Measurements from ENCODE around the gene PIPOX. TPM values are rescaled to one million over a fixed set of nuclear protein-coding genes. Genes with fewer than 3 reads are reported as not detected.

PIPOX gene
- total RNA-seq, 4 donors from 2014 or later: 0.58 to 1.7 (median 0.93) TPM; not detected in 1

DNA sequence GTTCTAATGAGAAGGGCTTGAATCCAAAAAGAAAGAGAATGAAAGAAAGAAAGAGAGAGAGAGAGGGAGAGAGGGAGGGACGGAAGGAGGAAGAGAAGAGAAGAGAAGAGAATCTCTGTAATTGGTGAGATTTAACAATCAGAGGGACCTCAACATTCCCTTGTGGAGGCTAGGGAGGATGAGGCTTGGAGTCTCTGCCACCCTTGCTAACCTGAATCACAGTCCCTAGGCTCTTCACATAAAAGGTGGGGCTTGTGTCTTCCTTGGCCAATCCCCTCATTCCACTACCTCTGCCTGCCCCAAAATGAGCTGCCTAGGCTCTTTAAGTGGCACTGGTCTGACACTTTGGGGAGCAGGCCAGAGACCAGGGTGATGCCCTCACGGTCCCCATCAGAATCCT lies 30.1 kb downstream of the PIPOX start:
- intact Hi-C loops (cut with DNase I): no loop called here
- H3K9me3 ChIP-seq: no peaks in the 10 kb centered on the region

DNA sequence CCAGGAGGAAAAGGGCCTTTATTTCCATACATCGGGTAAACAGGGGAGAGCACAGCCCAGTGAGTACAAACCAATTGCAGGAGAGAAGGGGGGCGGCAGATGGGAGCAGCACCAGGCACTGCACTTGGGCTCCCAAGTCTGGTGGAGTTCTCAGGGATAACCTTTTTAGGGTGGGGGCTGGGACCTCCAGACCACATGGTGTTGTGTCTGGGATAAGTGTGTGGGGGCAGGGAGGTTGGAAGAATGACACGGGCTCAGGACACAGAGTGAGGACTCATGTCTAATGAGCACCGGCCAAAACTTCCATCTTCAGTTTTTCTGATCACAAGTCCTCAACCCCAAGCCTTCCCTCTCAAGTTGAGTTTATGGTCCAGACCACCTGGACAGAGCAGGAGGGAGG lies 30.6 kb downstream of the PIPOX start:
- TF ChIP-seq, protein P1, sequence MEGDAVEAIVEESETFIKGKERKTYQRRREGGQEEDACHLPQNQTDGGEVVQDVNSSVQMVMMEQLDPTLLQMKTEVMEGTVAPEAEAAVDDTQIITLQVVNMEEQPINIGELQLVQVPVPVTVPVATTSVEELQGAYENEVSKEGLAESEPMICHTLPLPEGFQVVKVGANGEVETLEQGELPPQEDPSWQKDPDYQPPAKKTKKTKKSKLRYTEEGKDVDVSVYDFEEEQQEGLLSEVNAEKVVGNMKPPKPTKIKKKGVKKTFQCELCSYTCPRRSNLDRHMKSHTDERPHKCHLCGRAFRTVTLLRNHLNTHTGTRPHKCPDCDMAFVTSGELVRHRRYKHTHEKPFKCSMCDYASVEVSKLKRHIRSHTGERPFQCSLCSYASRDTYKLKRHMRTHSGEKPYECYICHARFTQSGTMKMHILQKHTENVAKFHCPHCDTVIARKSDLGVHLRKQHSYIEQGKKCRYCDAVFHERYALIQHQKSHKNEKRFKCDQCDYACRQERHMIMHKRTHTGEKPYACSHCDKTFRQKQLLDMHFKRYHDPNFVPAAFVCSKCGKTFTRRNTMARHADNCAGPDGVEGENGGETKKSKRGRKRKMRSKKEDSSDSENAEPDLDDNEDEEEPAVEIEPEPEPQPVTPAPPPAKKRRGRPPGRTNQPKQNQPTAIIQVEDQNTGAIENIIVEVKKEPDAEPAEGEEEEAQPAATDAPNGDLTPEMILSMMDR (IDR thresholded peaks at IDR 0.05): no peak
- TF ChIP-seq POLR2A (IDR thresholded peaks at IDR 0.05): no peak
- Histone ChIP-seq H3K9me3 (no peaks in the 10 kb centered on the region), H3K27ac (no peak overlapping the region), H3K4me3 (replicated peaks in 1 of 3) (no peak overlapping the region), H3K36me3 (no peaks in the 10 kb centered on the region), H3K27me3 (no peaks in the 10 kb centered on the region), H3K4me1 (no peaks in the 10 kb centered on the region)
- intact Hi-C loops (cut with DNase I): no loop called here
- DNase-seq: no peak
- 63 to 70% methylated on average over 4 of the region's 4 CpGs for WGBS, 2 donors

More for the DNA sequence above, 30.1 kb downstream of the PIPOX start:
- no peak overlapping the region for H3K4me3 ChIP-seq (replicated peaks in 1 of 3)
- no peaks in the 10 kb centered on the region for H3K27me3 ChIP-seq
- no peak overlapping the region for H3K27ac ChIP-seq
- no peaks in the 10 kb centered on the region for H3K4me1 ChIP-seq
- H3K36me3 ChIP-seq: no peaks in the 10 kb centered on the region
- DNase-seq: no peak
- WGBS, 2 donors: 84 to 88% methylated on average over 1 to 2 of the region's 2 CpGs
- TF ChIP-seq, protein P1 (IDR thresholded peaks at IDR 0.05): no peak
- TF ChIP-seq POLR2A (IDR thresholded peaks at IDR 0.05): no peak

GRCh38 chr17:29074488-29074887 lies 31.5 kb downstream of the PIPOX start:
- H3K36me3 ChIP-seq: peaks cover 0 to 3% of the 10 kb centered on the region in 2 donors
- WGBS, 2 donors: 81 to 92% methylated on average over 10 to 11 of the region's 12 CpGs
- no peaks in the 10 kb centered on the region for H3K9me3 ChIP-seq
- no peak overlapping the region for H3K27ac ChIP-seq
- peaks cover 0 to 3% of the 10 kb centered on the region in 2 donors for H3K4me1 ChIP-seq
- H3K27me3 ChIP-seq: no peaks in the 10 kb centered on the region
- intact Hi-C loops (cut with DNase I): no loop called here
- no peak for DNase-seq
- no peak overlapping the region for H3K4me3 ChIP-seq (replicated peaks in 1 of 3)
- TF ChIP-seq, protein P1 (IDR thresholded peaks at IDR 0.05): no peak
- no peak for TF ChIP-seq POLR2A (IDR thresholded peaks at IDR 0.05)

- peaks cover 0 to 3% of the 10 kb centered on the region in 2 donors for H3K4me1 ChIP-seq
- no peak for DNase-seq
- TF ChIP-seq, protein P1 (IDR thresholded peaks at IDR 0.05): no peak
- no peak for TF ChIP-seq POLR2A (IDR thresholded peaks at IDR 0.05)
- no peaks in the 10 kb centered on the region for H3K9me3 ChIP-seq
- no peaks in the 10 kb centered on the region for H3K27me3 ChIP-seq
- H3K36me3 ChIP-seq: peaks cover 8 to 11% of the 10 kb centered on the region in 2 donors
- intact Hi-C loops (cut with DNase I): no loop called here
- H3K4me3 ChIP-seq (replicated peaks in 1 of 3): no peak overlapping the region
- no peak overlapping the region for H3K27ac ChIP-seq
- WGBS, 2 donors: 89 to 96% methylated on average over 6 of the region's 6 CpGs
Observed at GRCh38 chr17:29076087-29076486, 33.1 kb downstream of the PIPOX start.

DNA sequence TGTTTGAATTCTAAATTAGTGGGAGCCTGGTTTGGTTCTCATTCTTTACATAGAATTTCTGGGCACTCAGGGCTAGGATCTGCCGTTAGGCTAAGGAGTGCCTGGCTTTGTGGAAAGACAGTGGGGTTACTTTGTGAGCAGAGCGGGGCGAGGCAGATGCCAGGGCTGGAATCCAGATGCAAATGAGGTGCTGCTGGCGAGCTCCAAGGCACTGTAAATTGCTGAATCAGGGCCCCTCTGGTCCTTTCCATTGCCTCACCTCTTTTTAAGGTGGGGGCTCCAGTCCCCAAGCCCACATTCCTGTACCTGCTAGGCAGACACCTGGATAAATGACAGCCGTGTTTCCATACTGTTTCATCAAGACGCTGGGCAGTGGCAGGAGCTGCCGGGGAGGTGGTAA lies 33.8 kb downstream of the PIPOX start:
- intact Hi-C loops (cut with DNase I): no loop called here
- Histone ChIP-seq H3K4me1 (peaks cover 0 to 3% of the 10 kb centered on the region in 2 donors), H3K27me3 (no peaks in the 10 kb centered on the region), H3K4me3 (replicated peaks in 1 of 3) (no peak overlapping the region), H3K9me3 (no peaks in the 10 kb centered on the region), H3K27ac (no peak overlapping the region), H3K36me3 (peaks cover 12 to 13% of the 10 kb centered on the region in 2 donors)
- 84 to 89% methylated on average over 3 to 7 of the region's 7 CpGs for WGBS, 2 donors
- no peak for DNase-seq
- TF ChIP-seq, protein P1 (IDR thresholded peaks at IDR 0.05): no peak
- no peak for TF ChIP-seq POLR2A (IDR thresholded peaks at IDR 0.05)
